Erythroblast (primary cell): ENCODE results near the gene RASSF1.

Experiments
- GATA1 ChIP-seq: IDR thresholded peaks from 2 replicates; pipeline ENCODE4 v1.6.1; 2011; ENCODE audit warnings: low read depth, mild to moderate bottlenecking, control low read depth, low read length, moderate library complexity
- POLR2A ChIP-seq: IDR thresholded peaks from 2 replicates; pipeline ENCODE4 v1.6.1; 2011; ENCODE audit warnings: mild to moderate bottlenecking, low read length

- no peak for TF ChIP-seq POLR2A
- no peak for TF ChIP-seq GATA1
Measured at GRCh38 chr3:50350213-50350526, 9.5 kb upstream of the RASSF1 start.
